Esophagus muscularis mucosa (tissue), 4 donors: Measurements from ENCODE around the gene RABL2A. TPM values are rescaled to one million over a fixed set of nuclear protein-coding genes. Genes with fewer than 3 reads are reported as not detected.
A peak's percentile ranks its signal among the peaks of the same experiment; 100 is the strongest.
"Not testable (repeated sequence)": the region's sequence is repeated elsewhere in the genome, so short reads cannot be mapped to it uniquely, and the experiment has no call there.

Experiments
- DNase-seq: peaks from one replicate; pipeline ENCODE4 v3.0.0-alpha.2; 2017; ENCODE audit errors: extremely low spot score
- H3K27ac ChIP-seq, 4 donors: fragments of 200-600 bp; sonication (generic); replicated peaks in 1 of 4; 1 replicate in 3 of 4; 2 replicates in 1 of 4; pipeline ENCODE4 v1.5.1; 2016 to 2019; ENCODE audit warnings: mild to moderate bottlenecking in 1 of 4
- H3K27me3 ChIP-seq, 4 donors: fragments of 200-600 bp; sonication (generic); one replicate each; pipeline versions ENCODE4 v1.5.1 to v1.6.0; 2016 to 2019
- H3K36me3 ChIP-seq, 4 donors: fragments of 200-600 bp; sonication (generic); one replicate each; pipeline ENCODE4 v1.5.1; 2016 to 2019
- H3K4me1 ChIP-seq, 4 donors: fragments of 200-600 bp; sonication (generic); one replicate each; pipeline ENCODE4 v1.5.1; 2016 to 2019
- H3K4me3 ChIP-seq, 4 donors: fragments of 200-600 bp; sonication (generic); 1 replicate in 2 of 4; 2 replicates in 2 of 4; pipeline ENCODE4 v1.5.1; 2016 to 2019; ENCODE audit warnings: mild to moderate bottlenecking in 4 of 4, moderate library complexity in 1 of 4
- H3K9me3 ChIP-seq, 4 donors: fragments of 200-600 bp; sonication (generic); 1 replicate in 3 of 4; 2 replicates in 1 of 4; pipeline ENCODE4 v1.5.1; 2016 to 2019
- EP300 ChIP-seq: sonication (generic); formaldehyde crosslinking; IDR thresholded peaks from one replicate; pipeline ENCODE4 v1.6.1; 2017; ENCODE audit warnings: antibody characterized with exemption
- POLR2A ChIP-seq: fragments of 450-650 bp; IDR thresholded peaks from one replicate; pipeline ENCODE4 v1.6.1; 2017; ENCODE audit warnings: antibody characterized with exemption, moderate library complexity, mild to moderate bottlenecking, low read depth
- POLR2AphosphoS5 ChIP-seq, 2 donors: sonication (generic); formaldehyde crosslinking; IDR thresholded peaks; one replicate each; pipeline ENCODE4 v1.6.1; 2017; ENCODE audit warnings: antibody characterized with exemption in 2 of 2
- WGBS: methylation state at CpG from one replicate; pipeline ENCODE4 v1.1.5; 2018; 5-methylcytosine and 5-hydroxymethylcytosine counted together
- intact Hi-C: fragments of 100-400 bp; cut with DNase I; formaldehyde crosslinking; loops from one replicate; pipeline ENCODE4 v1.15.1; 2023
- total RNA-seq, 4 donors: library from RNA; depleted of rRNA; stranded (reverse); fragments of >200 nt; gene quantifications; one replicate each; pipeline versions ENCODE4 v1.1.0 to v1.2.1, GENCODE V29; 2016
- TF ChIP-seq, protein P1 (sequence below), 3 experiments: fragments of 200-600 bp in 2 of 3; fragments of 450-650 bp in 1 of 3; sonication (generic) in 2 of 3; IDR thresholded peaks; one replicate each; pipeline ENCODE4 v1.5.1; 2017 to 2019; ENCODE audit warnings: antibody characterized with exemption in 3 of 3, mild to moderate bottlenecking in 2 of 3, moderate library complexity in 1 of 3

The RABL2A gene
- total RNA-seq, 4 donors from 2014 or later: 6.5 to 17.9 (median 9.1) TPM

DNA sequence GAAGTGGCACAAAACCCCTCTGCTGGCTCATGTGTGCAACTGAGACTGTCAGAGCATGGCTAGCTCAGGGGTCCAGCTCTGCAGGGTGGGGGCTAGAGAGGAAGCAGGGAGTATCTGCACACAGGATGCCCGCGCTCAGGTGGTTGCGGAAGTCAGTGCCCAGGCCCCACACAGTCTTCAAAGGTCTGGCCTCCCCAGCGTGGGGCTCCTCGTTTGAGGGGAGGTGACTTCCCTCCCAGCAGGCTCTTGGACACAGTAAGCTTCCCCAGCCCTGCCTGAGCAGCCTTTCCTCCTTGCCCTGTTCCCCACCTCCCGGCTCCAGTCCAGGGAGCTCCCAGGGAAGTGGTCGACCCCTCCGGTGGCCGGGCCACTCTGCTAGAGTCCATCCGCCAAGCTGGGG is 29.9 kb upstream of the RABL2A start:
- H3K4me1 ChIP-seq, intact Hi-C loops, H3K4me3 ChIP-seq, H3K27ac ChIP-seq, DNase-seq, H3K9me3 ChIP-seq, H3K27me3 ChIP-seq: not testable (repeated sequence)
- peaks cover 0 to 18% (median 6%) of the 10 kb centered on the region in 4 donors for H3K36me3 ChIP-seq
- 71% methylated on average over 2 of the region's 10 CpGs for WGBS

DNA sequence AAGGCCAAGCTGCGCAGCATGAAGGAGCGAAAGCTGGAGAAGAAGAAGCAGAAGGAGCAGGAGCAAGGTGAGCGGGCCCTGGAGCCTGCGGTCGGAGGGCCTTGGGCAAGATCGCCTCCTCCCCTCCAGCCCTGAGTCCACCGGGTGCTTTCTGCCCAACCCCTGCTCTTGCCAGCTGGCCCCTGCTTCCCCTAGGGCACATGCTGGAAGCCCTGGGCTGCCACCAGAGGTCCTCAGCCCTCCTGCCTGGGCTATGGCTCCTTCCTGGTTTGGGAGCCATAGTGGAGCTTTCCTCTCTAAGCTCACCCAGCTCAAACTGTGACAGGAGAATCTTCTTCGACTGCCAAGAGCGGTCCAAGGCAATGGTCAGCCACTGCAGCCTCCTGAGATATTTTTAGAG is 29.5 kb upstream of the RABL2A start:
- H3K4me3 ChIP-seq, intact Hi-C loops, DNase-seq, H3K4me1 ChIP-seq, H3K27me3 ChIP-seq, H3K27ac ChIP-seq, H3K9me3 ChIP-seq: not testable (repeated sequence)
- H3K36me3 ChIP-seq: peaks cover 0 to 18% (median 6%) of the 10 kb centered on the region in 4 donors
- no CpG with 5 or more reads among the region's 9 CpGs for WGBS

DNA sequence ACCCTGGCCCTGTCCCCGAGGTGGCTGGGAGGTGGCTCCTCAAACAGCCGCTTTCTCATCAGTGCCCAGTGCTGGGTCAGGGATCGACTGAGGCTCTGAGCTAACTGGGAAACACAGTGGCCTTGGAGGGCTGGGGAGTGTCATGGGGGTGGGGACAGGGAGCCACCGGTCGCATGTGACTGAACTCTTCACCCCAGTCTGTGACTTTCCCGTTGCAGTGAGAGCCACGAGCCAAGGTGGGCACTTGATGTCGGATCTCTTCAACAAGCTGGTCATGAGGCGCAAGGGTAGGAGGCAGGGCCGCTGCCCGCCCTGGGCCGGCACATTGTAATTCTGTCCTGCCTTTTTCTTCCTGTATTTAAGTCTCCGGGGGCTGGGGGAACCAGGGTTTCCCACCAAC is 28.9 kb upstream of the RABL2A start:
- H3K36me3 ChIP-seq: peaks cover 0 to 17% (median 6%) of the 10 kb centered on the region in 4 donors
- H3K27ac ChIP-seq, H3K4me1 ChIP-seq, H3K9me3 ChIP-seq, H3K27me3 ChIP-seq, DNase-seq, intact Hi-C loops, H3K4me3 ChIP-seq: not testable (repeated sequence)
- WGBS: 76% methylated on average over 6 of the region's 13 CpGs

DNA sequence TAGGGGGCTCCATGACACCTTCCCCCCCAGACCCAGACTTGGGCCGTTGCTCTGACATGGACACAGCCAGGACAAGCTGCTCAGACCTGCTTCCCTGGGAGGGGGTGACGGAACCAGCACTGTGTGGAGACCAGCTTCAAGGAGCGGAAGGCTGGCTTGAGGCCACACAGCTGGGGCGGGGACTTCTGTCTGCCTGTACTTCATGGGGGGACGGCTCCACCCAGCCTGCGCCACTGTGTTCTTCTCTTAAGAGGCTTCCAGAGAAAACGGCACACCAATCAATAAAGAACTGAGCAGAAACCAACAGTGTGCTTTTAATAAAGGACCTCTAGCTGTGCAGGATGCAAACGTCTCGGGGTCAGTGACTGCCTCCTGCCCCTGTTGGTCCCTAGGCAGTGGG is 28.3 kb upstream of the RABL2A start:
- Histone ChIP-seq H3K36me3 (peaks cover 0 to 14% (median 6%) of the 10 kb centered on the region in 4 donors), H3K4me1 (peaks cover 0 to 10% (median 0%) of the 10 kb centered on the region in 4 donors)
- DNase-seq, H3K27me3 ChIP-seq, H3K9me3 ChIP-seq, H3K27ac ChIP-seq, intact Hi-C loops, H3K4me3 ChIP-seq: not testable (repeated sequence)
- 92% methylated on average over 5 of the region's 9 CpGs for WGBS

DNA sequence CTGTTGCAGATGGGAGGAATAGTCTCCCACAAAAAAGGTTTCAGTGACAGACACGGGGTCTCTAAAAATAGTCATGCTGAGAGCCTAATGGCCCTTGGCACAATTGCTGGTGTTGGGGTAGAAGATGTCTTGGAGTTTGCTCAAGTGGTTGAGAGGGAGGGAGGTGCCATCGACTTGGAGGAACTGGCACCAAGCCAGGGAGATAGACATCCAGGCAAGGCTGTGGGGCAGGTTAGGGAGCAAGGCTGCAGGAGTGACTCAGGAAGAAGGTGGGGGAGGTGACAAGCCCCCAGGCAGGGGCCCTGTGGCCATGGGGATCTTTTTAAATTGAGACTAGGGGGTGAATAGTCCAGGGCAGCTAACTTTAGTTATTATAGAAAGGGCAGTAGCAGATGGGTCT is 27.9 kb upstream of the RABL2A start:
- H3K4me3 ChIP-seq, H3K27ac ChIP-seq, H3K9me3 ChIP-seq, DNase-seq, H3K27me3 ChIP-seq, intact Hi-C loops: not testable (repeated sequence)
- Histone ChIP-seq H3K36me3 (peaks cover 0 to 14% (median 6%) of the 10 kb centered on the region in 4 donors), H3K4me1 (peaks cover 0 to 12% (median 2%) of the 10 kb centered on the region in 4 donors)
- no CpG with 5 or more reads among the region's 2 CpGs for WGBS

DNA sequence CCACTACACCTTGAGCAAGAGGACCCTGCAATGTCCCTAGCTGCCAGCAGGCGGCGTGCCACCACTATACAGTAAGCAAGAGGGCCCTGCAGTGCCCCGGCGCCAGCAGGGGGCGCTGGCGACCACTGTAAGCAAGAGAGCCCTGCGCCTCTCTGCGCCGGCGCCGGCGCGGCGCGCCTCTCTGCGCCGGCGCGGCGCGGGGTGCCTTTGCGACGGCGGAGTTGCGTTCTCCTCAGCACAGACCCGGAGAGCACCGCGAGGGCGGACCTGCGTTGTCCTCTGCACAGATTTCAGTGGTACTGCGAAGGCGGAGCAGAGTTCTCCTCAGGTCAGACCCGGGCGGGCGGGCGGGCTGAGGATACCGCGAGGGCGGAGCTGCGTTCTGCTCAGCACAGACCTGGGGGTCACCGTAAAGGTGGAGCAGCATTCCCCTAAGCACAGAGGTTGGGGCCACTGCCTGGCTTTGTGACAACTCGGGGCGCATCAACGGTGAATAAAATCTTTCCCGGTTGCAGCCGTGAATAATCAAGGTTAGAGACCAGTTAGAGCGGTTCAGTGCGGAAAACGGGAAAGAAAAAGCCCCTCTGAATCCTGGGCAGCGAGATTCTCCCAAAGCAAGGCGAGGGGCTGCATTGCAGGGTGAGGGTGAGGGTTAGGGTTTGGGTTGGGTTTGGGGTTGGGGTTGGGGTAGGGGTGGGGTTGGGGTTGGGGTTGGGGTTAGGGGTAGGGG is 24.9 kb upstream of the RABL2A start:
- H3K27ac ChIP-seq: peak overlapping the region in 1 of 4 donors; percentile 22
- H3K36me3 ChIP-seq: peaks cover 0 to 10% (median 4%) of the 10 kb centered on the region in 4 donors
- 95% methylated on average over 18 of the region's 51 CpGs for WGBS
- peaks cover 0 to 16% (median 6%) of the 10 kb centered on the region in 4 donors for H3K4me1 ChIP-seq
- H3K27me3 ChIP-seq, DNase-seq, intact Hi-C loops, H3K4me3 ChIP-seq, H3K9me3 ChIP-seq: not testable (repeated sequence)
- TF ChIP-seq, protein P1, sequence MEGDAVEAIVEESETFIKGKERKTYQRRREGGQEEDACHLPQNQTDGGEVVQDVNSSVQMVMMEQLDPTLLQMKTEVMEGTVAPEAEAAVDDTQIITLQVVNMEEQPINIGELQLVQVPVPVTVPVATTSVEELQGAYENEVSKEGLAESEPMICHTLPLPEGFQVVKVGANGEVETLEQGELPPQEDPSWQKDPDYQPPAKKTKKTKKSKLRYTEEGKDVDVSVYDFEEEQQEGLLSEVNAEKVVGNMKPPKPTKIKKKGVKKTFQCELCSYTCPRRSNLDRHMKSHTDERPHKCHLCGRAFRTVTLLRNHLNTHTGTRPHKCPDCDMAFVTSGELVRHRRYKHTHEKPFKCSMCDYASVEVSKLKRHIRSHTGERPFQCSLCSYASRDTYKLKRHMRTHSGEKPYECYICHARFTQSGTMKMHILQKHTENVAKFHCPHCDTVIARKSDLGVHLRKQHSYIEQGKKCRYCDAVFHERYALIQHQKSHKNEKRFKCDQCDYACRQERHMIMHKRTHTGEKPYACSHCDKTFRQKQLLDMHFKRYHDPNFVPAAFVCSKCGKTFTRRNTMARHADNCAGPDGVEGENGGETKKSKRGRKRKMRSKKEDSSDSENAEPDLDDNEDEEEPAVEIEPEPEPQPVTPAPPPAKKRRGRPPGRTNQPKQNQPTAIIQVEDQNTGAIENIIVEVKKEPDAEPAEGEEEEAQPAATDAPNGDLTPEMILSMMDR (IDR thresholded peaks at IDR 0.05): peak; percentile 44 to 59 (median 51)

DNA sequence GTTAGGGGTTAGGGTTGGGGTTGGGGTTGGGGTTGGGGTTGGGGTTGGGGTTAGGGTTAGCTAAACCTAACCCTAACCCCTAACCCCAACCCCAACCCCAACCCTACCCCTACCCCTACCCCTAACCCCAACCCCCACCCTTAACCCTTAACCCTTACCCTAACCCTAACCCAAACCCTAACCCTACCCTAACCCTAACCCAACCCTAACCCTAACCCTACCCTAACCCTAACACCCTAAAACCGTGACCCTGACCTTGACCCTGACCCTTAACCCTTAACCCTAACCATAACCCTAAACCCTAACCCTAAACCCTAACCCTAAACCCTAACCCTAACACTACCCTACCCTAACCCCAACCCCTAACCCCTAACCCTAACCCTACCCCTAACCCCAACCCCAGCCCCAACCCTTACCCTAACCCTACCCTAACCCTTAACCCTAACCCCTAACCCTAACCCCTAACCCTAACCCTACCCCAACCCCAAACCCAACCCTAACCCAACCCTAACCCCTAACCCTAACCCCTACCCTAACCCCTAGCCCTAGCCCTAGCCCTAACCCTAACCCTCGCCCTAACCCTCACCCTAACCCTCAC is 24.1 kb upstream of the RABL2A start:
- Histone ChIP-seq H3K4me1 (peaks cover 0 to 16% (median 6%) of the 10 kb centered on the region in 4 donors), H3K36me3 (peaks cover 0 to 5% (median 4%) of the 10 kb centered on the region in 4 donors), H3K4me3 (peak overlapping the region; percentile 61 to 90 (median 68)), H3K9me3 (no peaks in the 10 kb centered on the region), H3K27me3 (no peaks in the 10 kb centered on the region), H3K27ac (peak overlapping the region; percentile 90 to 95 (median 91))
- TF ChIP-seq EP300: no peak
- no peak for TF ChIP-seq POLR2A
- TF ChIP-seq POLR2AphosphoS5 (IDR thresholded peaks at IDR 0.05): no peak
- TF ChIP-seq, protein P1 (IDR thresholded peaks at IDR 0.05): no peak
- no peak for DNase-seq
- WGBS: 58% methylated on average over 2 of the region's 2 CpGs
- intact Hi-C loops: no loop called here
